Mesenteric fat pad (tissue), 1 donor: ENCODE results near the gene PIK3C2A. TPM values are rescaled to one million over a fixed set of nuclear protein-coding genes. Genes with fewer than 3 reads are reported as not detected.

Source experiments
- DNase-seq: peaks from one replicate; pipeline ENCODE4 v3.0.0-alpha.2; 2020; ENCODE audit warnings: low spot score
- total RNA-seq: library from RNA; stranded (reverse); fragmentation: NEBNext Ultra II Directional; extraction: Animal tissue kit (Norgen Biotek cat#: 25700); gene quantifications from one replicate; pipeline ENCODE4 v1.2.1, GENCODE V29; 2021
- donor health status: DM: yes; HTN: yes; CAD: no.

Gene PIK3C2A
- total RNA-seq, 1 donor from 2014 or later = 80.5 TPM

DNA sequence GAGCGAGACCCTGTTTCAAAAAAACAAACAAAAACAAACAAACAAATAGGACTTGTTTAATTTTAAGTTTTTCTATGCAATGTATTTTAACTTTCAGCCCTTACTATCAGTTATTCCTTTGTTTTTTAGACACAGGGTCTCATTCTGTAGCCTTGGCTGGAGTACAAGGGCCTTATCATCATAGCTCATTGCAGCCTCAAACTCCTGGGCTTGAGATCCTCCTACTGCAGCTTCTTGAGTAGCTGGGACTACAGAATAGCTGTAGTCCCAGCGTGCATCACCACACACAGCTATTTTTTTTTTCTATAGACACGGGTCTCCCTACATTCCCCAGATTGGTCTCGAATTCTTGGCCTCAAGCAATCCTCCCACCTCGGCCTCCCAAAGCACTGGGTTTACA lies 44.5 kb downstream of the PIK3C2A start:
- DNase-seq = no peak

DNA sequence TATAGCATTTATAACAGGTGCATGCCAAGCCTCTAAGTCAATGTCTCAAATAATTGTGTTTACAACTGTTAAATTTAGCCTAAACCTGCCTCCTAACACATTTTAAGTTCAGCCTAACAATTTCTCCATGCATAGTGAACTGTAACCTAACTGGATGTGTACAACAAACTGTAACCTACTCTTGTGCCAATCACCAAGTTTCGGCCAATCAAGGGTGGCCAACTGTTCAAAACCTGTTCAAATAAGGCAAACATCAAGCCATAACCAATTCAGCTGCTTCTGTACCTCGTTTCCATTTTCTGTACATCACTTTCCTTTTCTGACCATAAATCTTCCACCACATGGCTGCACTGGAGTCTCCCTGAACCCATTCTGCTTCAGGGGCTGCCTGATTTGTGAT lies 45.4 kb downstream of the PIK3C2A start:
- DNase-seq = no peak

DNA sequence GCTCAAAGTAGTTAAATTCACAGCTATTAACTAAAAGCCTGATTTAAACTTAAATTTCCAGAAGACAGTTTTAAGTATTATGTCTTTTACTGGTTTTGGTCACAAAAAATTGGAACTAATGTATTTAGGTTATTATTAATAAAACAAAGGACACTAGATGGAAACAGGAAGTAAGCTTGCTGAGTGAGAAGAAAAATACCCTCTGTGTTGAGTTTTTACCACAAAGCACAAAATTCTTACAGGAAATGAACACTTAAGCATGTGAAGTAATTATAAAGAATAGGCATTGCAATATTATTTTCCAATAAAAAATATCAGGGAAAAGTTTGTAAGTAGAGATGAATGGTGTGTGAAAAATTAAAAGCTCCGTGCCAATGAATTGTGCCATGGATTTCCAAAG lies 46.3 kb downstream of the PIK3C2A start:
- DNase-seq = no peak

DNA sequence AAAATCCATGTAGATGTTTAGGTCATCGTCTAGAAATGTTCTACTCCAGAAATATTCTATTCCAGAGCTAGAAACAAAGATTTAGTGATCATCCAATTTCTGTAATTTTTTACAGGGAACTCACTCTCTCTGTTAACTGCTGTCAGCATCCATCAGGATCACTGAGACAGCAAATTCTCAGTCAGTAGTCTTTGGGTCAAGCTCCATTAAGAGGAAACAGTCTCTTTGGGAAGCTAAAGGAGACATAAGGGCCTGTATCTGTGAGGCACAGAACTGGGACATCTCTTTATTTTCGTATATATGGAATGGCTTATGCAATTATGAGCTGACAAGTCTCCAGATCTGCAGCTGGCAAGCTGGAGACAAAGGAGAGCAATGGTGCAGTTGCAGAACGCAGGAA lies 48.3 kb downstream of the PIK3C2A start:
- DNase-seq = no peak

Other genes starting within 250 kb of the PIK3C2A start
- gene PLEKHA7, start 193.6 kb downstream of the PIK3C2A start, total RNA-seq = 43.2 TPM
- 830 TPM for gene RPS13, start 130.3 kb downstream of the PIK3C2A start, total RNA-seq
- gene NUCB2, start 68.8 kb upstream of the PIK3C2A start, total RNA-seq = 80.5 TPM
- gene NCR3LG1, start 143.8 kb upstream of the PIK3C2A start, total RNA-seq = 4.1 TPM
- gene KCNJ11, start 180.7 kb upstream of the PIK3C2A start, total RNA-seq = 3.5 TPM